Endothelial cell of umbilical vein (primary cell): ENCODE results near the gene XKRX. TPM values are rescaled to one million over a fixed set of nuclear protein-coding genes. Genes with fewer than 3 reads are reported as not detected.

Experiments used
- BruUV-seq: library from RNA; stranded (reverse); fragments of 400-500 nt; replicated peaks from 2 replicates; lab custom pipeline; 2021; lab: Mats Ljungman, UMichigan
- CTCF ChIA-PET: fragments of 300-600, 350-600 bp; sonication (Branson Sonifier 250); formaldehyde crosslinking; loops from one replicate; lab custom pipeline; 2021; ENCODE audit warnings: antibody characterized with exemption, inconsistent platforms; lab: Charles Lee
- POLR2A ChIA-PET: fragments of 300-600, 350-600 bp; sonication (Branson Sonifier 250); formaldehyde crosslinking; loops from one replicate; lab custom pipeline; 2021; ENCODE audit warnings: antibody characterized with exemption, inconsistent platforms; lab: Charles Lee
- DNase-seq: peaks from one replicate; pipeline ENCODE4 v3.0.0-alpha.2; 2011; ENCODE audit warnings: low read depth, low spot score
- FAIRE-seq: peaks from 2 replicates; lab custom pipeline; 2011; peaks lifted over from hg19 to GRCh38; lab: Jason Lieb, UNC
- H2AFZ ChIP-seq: 2 replicates; pipeline ENCODE4 v1.6.0; 2012; ENCODE audit warnings: low read depth, low read length, control low read depth, inconsistent platforms
- H3K27ac ChIP-seq: 2 replicates; pipeline ENCODE4 v1.5.1; 2011; ENCODE audit warnings: low read depth, mild to moderate bottlenecking, control low read depth, low read length, moderate library complexity; ENCODE audit not compliant: insufficient read depth
- H3K27me3 ChIP-seq, 2 experiments: 2 replicates each; pipeline versions ENCODE4 v1.6.0 to v1.6.1; 2011; ENCODE audit warnings: low read length in 2 of 2, mixed read lengths in 1 of 2; ENCODE audit not compliant: control insufficient read depth in 2 of 2, insufficient read depth in 2 of 2
- H3K36me3 ChIP-seq, 2 experiments: 2 replicates in 1 of 2; 3 replicates in 1 of 2; pipeline ENCODE4 v1.5.1; 2011; ENCODE audit warnings: low read length in 2 of 2, mild to moderate bottlenecking in 1 of 2, moderate library complexity in 1 of 2; ENCODE audit not compliant: control insufficient read depth in 2 of 2, insufficient read depth in 2 of 2; ENCODE audit errors: extremely low read depth in 1 of 2
- H3K4me1 ChIP-seq: 3 replicates; pipeline ENCODE4 v1.5.1; 2011; ENCODE audit warnings: mild to moderate bottlenecking, low read length; ENCODE audit not compliant: control insufficient read depth, insufficient read depth; ENCODE audit errors: extremely low read depth
- H3K4me2 ChIP-seq: 2 replicates; pipeline ENCODE4 v1.6.1; 2011; ENCODE audit warnings: low read length, control low read depth, mixed read lengths; ENCODE audit not compliant: insufficient read depth
- H3K4me3 ChIP-seq, 3 experiments: fragments of 200-600 bp in 1 of 3; sonication (generic), shearing (Covaris generic) in 1 of 3; replicated peaks in 1 of 3; 2 replicates each; pipeline ENCODE4 v1.5.1; 2011 to 2016; ENCODE audit warnings: control low read depth in 3 of 3, low read length in 3 of 3, mild to moderate bottlenecking in 2 of 3, inconsistent platforms in 1 of 3, low read depth in 1 of 3, moderate library complexity in 1 of 3; ENCODE audit not compliant: insufficient read depth in 1 of 3
- H3K79me2 ChIP-seq: 2 replicates; pipeline ENCODE4 v1.6.0; 2012; ENCODE audit warnings: low read length, inconsistent platforms; ENCODE audit not compliant: control insufficient read depth, insufficient read depth
- H3K9ac ChIP-seq: replicated peaks from 2 replicates; pipeline ENCODE3; 2011; ENCODE audit warnings: low read length, control low read depth; ENCODE audit not compliant: insufficient read depth; ENCODE audit errors: extremely low read depth
- H3K9me1 ChIP-seq: replicated peaks from 3 replicates; pipeline ENCODE4 v1.6.0; 2011; ENCODE audit warnings: mild to moderate bottlenecking, low read length; ENCODE audit not compliant: control insufficient read depth, insufficient read depth; ENCODE audit errors: extremely low read depth
- H3K9me3 ChIP-seq: replicated peaks from 2 replicates; pipeline ENCODE4 v1.5.1; 2012; ENCODE audit warnings: low read length, inconsistent platforms; ENCODE audit not compliant: control insufficient read depth, insufficient read depth
- H4K20me1 ChIP-seq: replicated peaks from 2 replicates; pipeline ENCODE3; 2011; ENCODE audit warnings: mild to moderate bottlenecking, low read length; ENCODE audit not compliant: control insufficient read depth, insufficient read depth; ENCODE audit errors: extremely low read depth
- EZH2 ChIP-seq: IDR thresholded peaks from 2 replicates; pipeline ENCODE4 v1.6.1; 2012; ENCODE audit warnings: borderline replicate concordance, low read depth, mild to moderate bottlenecking, moderate library complexity, low read length, inconsistent platforms; ENCODE audit not compliant: severe bottlenecking
- FOS ChIP-seq: IDR thresholded peaks from 2 replicates; pipeline ENCODE4 v1.6.1; 2011; ENCODE audit warnings: mild to moderate bottlenecking, low read length, moderate library complexity, borderline replicate concordance; ENCODE audit not compliant: insufficient read depth
- GATA2 ChIP-seq: IDR thresholded peaks from 2 replicates; pipeline ENCODE4 v1.7.0; 2011; ENCODE audit warnings: low read depth, mild to moderate bottlenecking, moderate library complexity, mixed read lengths, low read length; ENCODE audit not compliant: insufficient read length, insufficient read depth
- JUN ChIP-seq: IDR thresholded peaks from 2 replicates; pipeline ENCODE4 v1.6.1; 2011; ENCODE audit warnings: borderline replicate concordance, low read depth; ENCODE audit not compliant: insufficient read length, insufficient read depth
- MYC ChIP-seq: IDR thresholded peaks from one replicate; pipeline ENCODE4 v1.6.1; 2011; ENCODE audit warnings: mild to moderate bottlenecking, low read depth, low read length
- POLR2A ChIP-seq: IDR thresholded peaks from 2 replicates; pipeline ENCODE4 v1.6.1; 2012; ENCODE audit warnings: low read depth, mild to moderate bottlenecking, control low read depth, low read length
- POLR2AphosphoS5 ChIP-seq: IDR thresholded peaks from 2 replicates; pipeline ENCODE4 v1.6.1; 2012; ENCODE audit warnings: low read depth, mild to moderate bottlenecking, control low read depth, low read length, moderate library complexity; ENCODE audit not compliant: insufficient read depth
- dilution Hi-C: fragments of 300-500 bp; cut with MboI; formaldehyde crosslinking; loops from one replicate; pipeline ENCODE4 v1.15.0; 2019; ENCODE audit warnings: low sequenced_read_pairs; ENCODE audit not compliant: extremely low pct_ligation_motif_present
- intact Hi-C: fragments of 100-400 bp; cut with micrococcal nuclease; formaldehyde crosslinking; loops from one replicate; pipeline ENCODE4 v1.10.0; 2022
- polyA plus RNA-seq, 4 experiments: library from polyadenylated mRNA; depleted of rRNA in 3 of 4; stranded (reverse) in 3 of 4; unstranded in 1 of 4; fragments of >200 nt; gene quantifications; 2 replicates each; pipeline versions ENCODE4 v1.2.1 to v1.2.3, GENCODE V29; 2011 to 2012; ENCODE audit warnings: missing spikeins in 1 of 4
- total RNA-seq: library from RNA; stranded (reverse); gene quantifications from 2 replicates; pipeline ENCODE4 v1.2.3, GENCODE V29; 2021
- TF ChIP-seq, protein P1 (sequence below): IDR thresholded peaks from 2 replicates; pipeline ENCODE4 v1.6.1; 2011; ENCODE audit not compliant: insufficient read depth, insufficient read length
- TF ChIP-seq, protein P2 (sequence below), 2 donors: IDR thresholded peaks; 1 replicate in 1 of 2; 2 replicates in 1 of 2; pipeline ENCODE4 v1.5.1; 2011; ENCODE audit warnings: low read length in 2 of 2, mild to moderate bottlenecking in 2 of 2, moderate library complexity in 2 of 2, control low read depth in 1 of 2, inconsistent platforms in 1 of 2, low read depth in 1 of 2; ENCODE audit not compliant: insufficient read depth in 1 of 2; ENCODE audit errors: extremely low read depth in 1 of 2

XKRX gene
- total and polyA plus RNA-seq, 2 donors (not counting 3 experiments of a cell fraction or from before 2014, with no cell fraction given) = 0.33 to 0.88 TPM

DNA sequence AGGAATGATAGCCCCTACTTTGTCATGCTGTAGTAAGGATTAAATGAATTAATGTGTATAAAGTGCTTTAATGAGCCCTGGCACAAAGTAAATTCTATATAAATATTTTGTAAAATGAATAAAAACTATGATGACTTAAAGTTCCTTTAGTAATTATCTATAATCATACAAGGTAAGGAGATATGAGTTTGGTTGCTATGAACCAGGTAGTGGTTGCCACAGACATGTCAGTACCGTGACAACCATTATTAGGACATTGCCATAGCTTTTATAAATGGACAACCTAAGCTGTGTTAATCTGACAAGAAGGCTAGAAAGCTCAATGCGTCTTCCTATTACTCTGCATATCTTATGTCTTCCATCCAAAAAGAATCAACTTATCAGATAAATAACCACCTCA, 40.7 kb upstream of the XKRX start, which contains the start of gene ARL13A:
Gene ARL13A (plus strand): TSS at position 301 of the 400 bp plus-strand sequence. CDS start 3,982 bp downstream, outside the sequence.
- CTCF ChIA-PET = no interaction called here
- Histone ChIP-seq H3K9me1 (no peaks in the 10 kb centered on the region), H2AFZ (no peak within 1 kb of the TSS), H3K4me1 (peaks cover 6% of the 10 kb centered on the region), H3K9me3 (no peaks in the 10 kb centered on the region), H3K79me2 (no peaks in the 10 kb centered on the region), H3K27me3 (no peaks in the 10 kb centered on the region), H3K9ac (no peak within 1 kb of the TSS), H3K4me2 (no peak within 1 kb of the TSS), H4K20me1 (no peaks in the 10 kb centered on the region), H3K36me3 (no peaks in the 10 kb centered on the region), H3K27ac (no peak within 1 kb of the TSS), H3K4me3 (no peak within 1 kb of the TSS)
- FAIRE-seq (no peak), DNase-seq (no peak)
- dilution Hi-C loops (no loop called here), intact Hi-C loops (no loop called here)
- no TSS peak for BruUV-seq
- POLR2A ChIA-PET = no interaction called here
- TF ChIP-seq, protein P1, sequence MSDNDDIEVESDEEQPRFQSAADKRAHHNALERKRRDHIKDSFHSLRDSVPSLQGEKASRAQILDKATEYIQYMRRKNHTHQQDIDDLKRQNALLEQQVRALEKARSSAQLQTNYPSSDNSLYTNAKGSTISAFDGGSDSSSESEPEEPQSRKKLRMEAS = no peak
- TF ChIP-seq POLR2AphosphoS5 = no peak
- TF ChIP-seq POLR2A = no peak
- no peak for TF ChIP-seq JUN
- no peak for TF ChIP-seq FOS

DNA sequence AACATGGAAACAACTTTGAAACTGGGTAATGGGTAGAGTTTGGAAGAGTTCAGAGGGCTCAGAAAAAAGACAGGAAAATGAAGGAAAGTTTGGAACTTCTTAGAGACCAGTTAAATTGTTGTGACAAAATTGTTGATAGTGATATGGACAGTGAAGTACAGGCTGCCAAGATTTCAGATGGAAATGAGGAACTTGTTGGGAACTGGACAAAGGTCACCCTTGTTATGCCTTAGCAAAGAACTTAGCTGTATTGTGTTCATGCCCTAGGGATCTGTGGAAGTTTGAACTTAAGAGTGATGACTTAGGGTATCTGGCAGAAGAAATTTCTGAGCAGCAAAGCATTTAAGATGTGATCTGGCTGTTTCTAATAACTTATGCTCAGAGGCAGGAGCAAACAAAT, 35.6 kb upstream of the XKRX start:
- no peak overlapping the region for H2AFZ ChIP-seq
- no peak overlapping the region for H3K4me3 ChIP-seq
- BruUV-seq = no TSS peak
- no peak overlapping the region for H3K27ac ChIP-seq
- ChIA-PET POLR2A (no interaction called here), CTCF (no interaction called here)
- dilution Hi-C loops = no loop called here
- H3K36me3 ChIP-seq = no peaks in the 10 kb centered on the region
- no peak overlapping the region for H3K9ac ChIP-seq
- no peaks in the 10 kb centered on the region for H3K9me3 ChIP-seq
- H3K4me1 ChIP-seq = no peaks in the 10 kb centered on the region
- FAIRE-seq = no peak
- H3K79me2 ChIP-seq = no peaks in the 10 kb centered on the region
- H4K20me1 ChIP-seq = no peaks in the 10 kb centered on the region
- no peak for DNase-seq
- no peak overlapping the region for H3K4me2 ChIP-seq
- intact Hi-C loops = no loop called here
- TF ChIP-seq EZH2 (no peak), POLR2AphosphoS5 (no peak), FOS (no peak), JUN (no peak), MYC (no peak), GATA2 (no peak), POLR2A (no peak)
- TF ChIP-seq, protein P1 = no peak
- TF ChIP-seq, protein P2, sequence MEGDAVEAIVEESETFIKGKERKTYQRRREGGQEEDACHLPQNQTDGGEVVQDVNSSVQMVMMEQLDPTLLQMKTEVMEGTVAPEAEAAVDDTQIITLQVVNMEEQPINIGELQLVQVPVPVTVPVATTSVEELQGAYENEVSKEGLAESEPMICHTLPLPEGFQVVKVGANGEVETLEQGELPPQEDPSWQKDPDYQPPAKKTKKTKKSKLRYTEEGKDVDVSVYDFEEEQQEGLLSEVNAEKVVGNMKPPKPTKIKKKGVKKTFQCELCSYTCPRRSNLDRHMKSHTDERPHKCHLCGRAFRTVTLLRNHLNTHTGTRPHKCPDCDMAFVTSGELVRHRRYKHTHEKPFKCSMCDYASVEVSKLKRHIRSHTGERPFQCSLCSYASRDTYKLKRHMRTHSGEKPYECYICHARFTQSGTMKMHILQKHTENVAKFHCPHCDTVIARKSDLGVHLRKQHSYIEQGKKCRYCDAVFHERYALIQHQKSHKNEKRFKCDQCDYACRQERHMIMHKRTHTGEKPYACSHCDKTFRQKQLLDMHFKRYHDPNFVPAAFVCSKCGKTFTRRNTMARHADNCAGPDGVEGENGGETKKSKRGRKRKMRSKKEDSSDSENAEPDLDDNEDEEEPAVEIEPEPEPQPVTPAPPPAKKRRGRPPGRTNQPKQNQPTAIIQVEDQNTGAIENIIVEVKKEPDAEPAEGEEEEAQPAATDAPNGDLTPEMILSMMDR (IDR thresholded peaks at IDR 0.05; ENCODE audit: extremely low read depth in 1 of 2, insufficient read depth in 1 of 2, low read depth in 1 of 2, low read length in 2 of 2) = no peak
- no peaks in the 10 kb centered on the region for H3K27me3 ChIP-seq
- H3K9me1 ChIP-seq = no peaks in the 10 kb centered on the region
